ENCODE data around the gene CLMN. TPM values are rescaled to one million over a fixed set of nuclear protein-coding genes. Genes with fewer than 3 reads are reported as not detected.
"Not testable (repeated sequence)": the region's sequence is repeated elsewhere in the genome, so short reads cannot be mapped to it uniquely, and the experiment has no call there.

Gene CLMN
- total RNA-seq, 1 experiment from 2014 or later: 0.71 TPM

DNA sequence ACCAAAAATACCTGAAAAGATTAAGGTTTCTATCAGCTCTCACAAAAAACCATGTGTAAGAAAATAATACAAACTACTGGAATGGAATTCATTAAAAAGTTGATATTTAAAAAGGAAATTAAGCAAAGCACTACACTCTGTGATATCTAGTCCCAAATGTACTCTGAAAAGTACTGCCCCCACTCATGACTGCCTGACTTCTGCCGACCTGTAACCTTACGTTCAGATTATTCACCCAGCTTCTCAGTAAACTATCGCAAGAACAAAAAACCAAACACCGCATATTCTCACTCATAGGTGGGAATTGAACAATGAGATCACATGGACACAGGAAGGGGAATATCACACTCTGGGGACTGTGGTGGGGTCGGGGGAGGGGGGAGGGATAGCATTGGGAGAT lies 181.3 kb downstream of the CLMN start:
- not testable (repeated sequence) for DNase-seq (ENCODE audit: low read depth)

DNA sequence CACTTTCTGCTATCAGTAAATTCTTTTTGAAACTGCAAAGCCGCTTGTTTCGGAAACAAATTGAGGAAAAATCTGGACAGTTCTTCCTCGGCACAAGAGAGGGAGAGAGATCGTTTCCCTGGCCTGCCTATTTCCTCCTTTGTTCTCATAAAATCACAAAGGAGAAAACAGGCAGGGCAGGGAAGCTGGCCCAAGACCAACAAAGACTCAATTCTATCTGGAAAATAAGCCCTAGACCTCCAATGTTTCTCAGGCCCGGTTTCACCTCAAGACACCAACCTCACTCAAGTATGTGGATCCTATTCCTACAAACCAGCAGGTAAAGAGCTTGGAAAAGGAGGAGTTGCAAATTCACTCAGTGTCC lies 181.9 kb downstream of the CLMN start:
- no peak for DNase-seq (ENCODE audit: low read depth)

DNA sequence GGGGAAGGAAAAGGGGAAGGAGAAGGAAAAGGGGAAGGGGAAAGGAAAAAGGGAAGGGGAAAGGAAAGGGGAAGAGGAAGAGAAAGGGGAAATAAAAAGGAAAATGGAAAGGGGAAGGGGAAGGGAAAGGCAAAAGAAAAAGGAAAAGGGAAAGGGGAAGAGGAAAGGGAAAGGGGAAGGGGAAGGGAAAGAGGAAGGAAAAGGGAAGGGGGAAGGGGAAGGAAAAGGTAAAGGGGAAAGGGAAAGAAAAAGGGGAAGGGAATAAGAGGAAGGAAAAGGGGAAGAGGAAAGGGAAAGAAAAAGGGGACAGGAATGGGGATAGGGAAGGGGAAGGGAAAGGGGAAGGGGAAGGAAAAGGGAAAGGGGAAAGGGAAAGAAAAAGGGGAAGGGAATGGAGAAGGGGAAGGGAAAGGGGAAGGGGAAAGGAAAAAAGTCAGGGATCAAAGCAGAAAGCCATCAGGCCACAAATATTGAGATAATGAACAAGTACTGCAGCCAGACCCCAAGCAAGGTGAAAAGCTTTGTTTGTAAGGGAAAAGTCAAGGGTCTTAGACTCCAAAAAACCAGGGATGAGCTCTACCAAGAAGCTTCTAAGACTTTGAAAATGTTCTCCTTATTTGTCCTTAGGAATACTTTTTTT lies 182.4 kb downstream of the CLMN start:
- DNase-seq (ENCODE audit: low read depth): no peak

DNA sequence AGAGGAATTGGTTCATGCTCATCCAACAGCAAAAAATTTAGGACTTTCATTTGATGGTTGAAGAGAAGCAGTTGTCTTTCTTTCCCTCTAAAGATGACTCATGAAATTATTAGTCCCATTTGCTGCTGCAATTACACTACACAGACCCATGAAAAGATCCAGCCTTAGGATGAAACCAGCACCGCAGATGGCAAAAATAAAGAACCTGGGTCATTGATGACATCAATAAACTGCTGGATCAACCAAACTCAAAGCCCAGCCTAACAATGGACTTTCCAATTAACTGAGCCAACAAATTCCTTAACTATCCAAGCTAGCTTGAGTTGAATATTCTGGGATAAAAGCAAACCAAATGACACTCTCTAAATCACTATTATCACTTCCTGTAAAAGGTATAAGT lies 183.1 kb downstream of the CLMN start:
- DNase-seq (ENCODE audit: low read depth): no peak

DNA sequence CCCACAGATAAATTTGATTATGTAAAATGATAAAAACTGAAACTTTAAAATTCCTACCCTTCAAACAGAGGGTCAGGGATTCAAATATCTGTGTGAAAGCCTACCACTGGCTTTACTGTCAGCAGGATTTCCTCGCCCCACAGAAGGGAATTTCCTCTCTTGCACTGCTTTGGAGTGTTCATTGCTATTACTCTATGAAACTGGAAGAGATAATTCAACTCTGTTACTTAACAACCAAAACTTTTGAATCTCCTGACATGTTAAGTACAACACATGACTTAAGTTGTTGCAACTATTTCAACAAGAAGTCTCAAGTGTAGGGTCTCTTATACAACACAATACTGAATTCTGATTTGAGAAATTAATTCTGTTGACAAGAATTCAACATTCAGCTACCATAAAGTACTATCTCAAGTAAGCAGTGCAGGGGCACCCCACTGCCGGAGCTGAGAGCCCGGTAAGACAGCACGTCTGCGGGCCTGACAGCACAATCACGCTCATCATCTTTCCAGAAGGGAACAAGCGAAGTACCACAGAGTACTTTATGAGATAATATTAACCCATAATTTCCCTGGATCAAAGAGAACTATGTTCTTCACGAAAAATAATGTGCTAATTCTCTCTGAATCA lies 185.3 kb downstream of the CLMN start:
- no peak for DNase-seq (ENCODE audit: low read depth)

DNA sequence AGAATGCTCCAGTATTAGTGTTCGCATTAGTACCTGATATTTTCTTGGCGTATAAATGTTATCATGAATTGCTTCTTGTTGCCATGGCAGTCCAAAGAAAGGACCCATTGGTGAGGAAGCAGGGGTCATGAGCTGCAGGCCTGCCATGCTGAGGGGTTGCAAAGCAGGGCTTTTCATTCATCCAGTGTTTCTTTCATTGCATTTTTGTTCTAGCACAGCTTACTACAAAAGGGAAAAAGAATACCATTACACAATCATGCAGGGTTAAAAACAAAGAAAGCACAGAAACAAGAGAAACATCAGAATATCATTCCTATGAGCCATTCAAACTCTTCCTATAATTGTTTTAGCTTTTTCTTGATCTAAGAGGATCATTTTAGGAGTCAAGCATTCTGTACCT lies 186.4 kb downstream of the CLMN start:
- no peak for DNase-seq (ENCODE audit: low read depth)

DNA sequence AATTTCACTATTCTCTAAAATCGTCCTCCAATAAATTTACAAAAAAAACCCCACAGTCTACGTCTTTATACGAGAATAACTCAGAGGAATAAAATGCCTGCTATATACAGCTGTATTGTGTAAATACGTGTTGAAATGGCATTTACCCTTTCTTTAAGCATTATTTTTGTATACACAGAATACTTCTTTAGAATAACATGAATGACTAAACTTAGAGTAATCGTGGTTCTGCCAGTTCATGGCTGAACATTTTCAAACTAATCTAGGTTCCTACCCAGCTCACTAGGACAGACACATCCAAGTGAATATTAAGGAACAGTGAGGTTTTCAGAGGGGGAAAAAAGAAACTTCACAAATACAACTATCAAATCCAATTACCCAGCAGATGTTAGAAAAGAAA lies 186.9 kb downstream of the CLMN start:
- DNase-seq (ENCODE audit: low read depth): no peak

Other genes starting within 250 kb of the CLMN start
- 9.0 and 13.2 TPM in 2 replicates for gene DICER1, start 162.4 kb downstream of the CLMN start, total RNA-seq (2014; rRNA removed; shearing (Covaris generic))
- 0.44 and 2.8 TPM in 2 replicates for gene SYNE3, start 196.7 kb upstream of the CLMN start, total RNA-seq (2014; rRNA removed; shearing (Covaris generic))
- 40.9 and 57.1 TPM in 2 replicates for gene GLRX5, start 215.1 kb upstream of the CLMN start, total RNA-seq (2014; rRNA removed; shearing (Covaris generic))

All from M059J (cell line).